Measurements from ENCODE around the gene BRDT. TPM values are rescaled to one million over a fixed set of nuclear protein-coding genes. Genes with fewer than 3 reads are reported as not detected.
"Not testable (repeated sequence)": the region's sequence is repeated elsewhere in the genome, so short reads cannot be mapped to it uniquely, and the experiment has no call there.

BRDT gene
- total and polyA plus RNA-seq, 8 donors: 0.19 to 0.38 TPM; not detected in 6

GRCh38 chr1:92004129-92004528 is 54.9 kb downstream of the BRDT start:
- Histone ChIP-seq H3K36me3 (no peaks in the 10 kb centered on the region), H3K4me1 (no peaks in the 10 kb centered on the region), H3K4me3 (no peak overlapping the region), H3K9me3 (no peaks in the 10 kb centered on the region), H3K27ac (no peak overlapping the region), H3K27me3 (no peaks in the 10 kb centered on the region)
- DNase-seq (no peak), ATAC-seq (no peak)
- no peak for TF ChIP-seq CTCF (IDR thresholded peaks at IDR 0.05)
- intact Hi-C loops (cut with DNase I): no loop called here

GRCh38 chr1:92013923-92014322 is 64.7 kb downstream of the BRDT start:
- H3K27me3 ChIP-seq: no peaks in the 10 kb centered on the region
- intact Hi-C loops (cut with DNase I): no loop called here
- no peak overlapping the region for H3K4me3 ChIP-seq
- H3K4me1 ChIP-seq: no peaks in the 10 kb centered on the region
- no peak for DNase-seq
- no peak for ATAC-seq
- no peaks in the 10 kb centered on the region for H3K36me3 ChIP-seq
- no peak overlapping the region for H3K27ac ChIP-seq
- H3K9me3 ChIP-seq: no peaks in the 10 kb centered on the region
- no peak for TF ChIP-seq CTCF (IDR thresholded peaks at IDR 0.05)

GRCh38 chr1:92016720-92017316 is 67.6 kb downstream of the BRDT start:
- H3K4me1 ChIP-seq: no peaks in the 10 kb centered on the region
- no peak overlapping the region for H3K27ac ChIP-seq
- DNase-seq: no peak
- H3K36me3 ChIP-seq: no peaks in the 10 kb centered on the region
- H3K9me3 ChIP-seq: no peaks in the 10 kb centered on the region
- ATAC-seq: no peak
- TF ChIP-seq CTCF (IDR thresholded peaks at IDR 0.05): no peak
- H3K4me3 ChIP-seq: no peak overlapping the region
- intact Hi-C loops (cut with DNase I): no loop called here
- H3K27me3 ChIP-seq: no peaks in the 10 kb centered on the region

- Histone ChIP-seq H3K27ac (no peak overlapping the region), H3K4me1 (no peaks in the 10 kb centered on the region), H3K27me3 (no peaks in the 10 kb centered on the region), H3K9me3 (no peaks in the 10 kb centered on the region), H3K4me3 (no peak overlapping the region), H3K36me3 (no peaks in the 10 kb centered on the region)
- ATAC-seq: no peak
- no peak for DNase-seq
- TF ChIP-seq CTCF (IDR thresholded peaks at IDR 0.05): no peak
- intact Hi-C loops (cut with DNase I): no loop called here
These were observed 68.5 kb downstream of the BRDT start for GRCh38 chr1:92017656-92018055.

GRCh38 chr1:92026042-92026441 is 76.8 kb downstream of the BRDT start:
- intact Hi-C loops (cut with DNase I): not testable (repeated sequence)

GRCh38 chr1:92026806-92027205 is 77.6 kb downstream of the BRDT start:
- Histone ChIP-seq H3K9me3 (no peaks in the 10 kb centered on the region), H3K27me3 (peaks cover 0 to 45% of the 10 kb centered on the region in 2 donors), H3K4me1 (peaks cover 0 to 9% of the 10 kb centered on the region in 2 donors), H3K4me3 (no peak overlapping the region), H3K27ac (no peak overlapping the region), H3K36me3 (no peaks in the 10 kb centered on the region)
- DNase-seq: no peak
- no peak for ATAC-seq
- TF ChIP-seq CTCF (IDR thresholded peaks at IDR 0.05): no peak
- intact Hi-C loops (cut with DNase I): no loop called here

More at GRCh38 chr1:92026042-92026441, 76.8 kb downstream of the BRDT start:
- not testable (repeated sequence) for H3K27ac ChIP-seq, DNase-seq, H3K4me3 ChIP-seq, ATAC-seq, H3K4me1 ChIP-seq, H3K36me3 ChIP-seq, H3K9me3 ChIP-seq
- H3K27me3 ChIP-seq: peaks cover 0 to 37% of the 10 kb centered on the region in 2 donors
